RWPE2 (cell line): ENCODE measurements around the gene EXOC6B.

Source experiments
- ATAC-seq: fragments of 200-7000 bp; cut with Tn5 transposase; 3 replicates; pipeline ENCODE4 v1.9.1; 2021; ENCODE audit warnings: low read depth
- DNase-seq: peaks from one replicate; pipeline ENCODE4 v3.0.0-alpha.2; 2020; ENCODE audit warnings: low spot score
- H3K27ac ChIP-seq: fragments of 450-650 bp; 2 replicates; pipeline ENCODE4 v1.5.1; 2017; ENCODE audit warnings: mild to moderate bottlenecking; ENCODE audit not compliant: poor library complexity, severe bottlenecking
- H3K27me3 ChIP-seq: fragments of 250-450 bp; sonication (Bioruptor Pico); 2 replicates; pipeline ENCODE4 v1.5.1; 2021; ENCODE audit warnings: mild to moderate bottlenecking, moderate library complexity; ENCODE audit not compliant: insufficient read depth, poor library complexity, severe bottlenecking
- H3K36me3 ChIP-seq: fragments of 250-450 bp; sonication (Bioruptor Pico); 2 replicates; pipeline ENCODE4 v1.5.1; 2020; ENCODE audit warnings: low read depth, mild to moderate bottlenecking, moderate library complexity
- H3K4me1 ChIP-seq: fragments of 250-450 bp; sonication (Bioruptor Pico); 2 replicates; pipeline ENCODE4 v1.5.1; 2021; ENCODE audit warnings: mild to moderate bottlenecking, moderate library complexity; ENCODE audit not compliant: insufficient read depth, poor library complexity, severe bottlenecking
- H3K4me3 ChIP-seq: fragments of 250-450 bp; sonication (Bioruptor Pico); 2 replicates; pipeline ENCODE4 v1.5.1; 2021; ENCODE audit warnings: mild to moderate bottlenecking, moderate library complexity; ENCODE audit not compliant: severe bottlenecking
- H3K9me3 ChIP-seq: fragments of 250-450 bp; sonication (Bioruptor Pico); 2 replicates; pipeline ENCODE4 v1.5.1; 2021; ENCODE audit warnings: mild to moderate bottlenecking, moderate library complexity; ENCODE audit not compliant: severe bottlenecking
- TF ChIP-seq, protein P1 (sequence below): fragments of 450-650 bp; IDR thresholded peaks from one replicate; pipeline ENCODE4 v1.5.1; 2017; ENCODE audit warnings: mild to moderate bottlenecking, moderate library complexity; ENCODE audit not compliant: poor library complexity, severe bottlenecking

The EXOC6B gene

DNA sequence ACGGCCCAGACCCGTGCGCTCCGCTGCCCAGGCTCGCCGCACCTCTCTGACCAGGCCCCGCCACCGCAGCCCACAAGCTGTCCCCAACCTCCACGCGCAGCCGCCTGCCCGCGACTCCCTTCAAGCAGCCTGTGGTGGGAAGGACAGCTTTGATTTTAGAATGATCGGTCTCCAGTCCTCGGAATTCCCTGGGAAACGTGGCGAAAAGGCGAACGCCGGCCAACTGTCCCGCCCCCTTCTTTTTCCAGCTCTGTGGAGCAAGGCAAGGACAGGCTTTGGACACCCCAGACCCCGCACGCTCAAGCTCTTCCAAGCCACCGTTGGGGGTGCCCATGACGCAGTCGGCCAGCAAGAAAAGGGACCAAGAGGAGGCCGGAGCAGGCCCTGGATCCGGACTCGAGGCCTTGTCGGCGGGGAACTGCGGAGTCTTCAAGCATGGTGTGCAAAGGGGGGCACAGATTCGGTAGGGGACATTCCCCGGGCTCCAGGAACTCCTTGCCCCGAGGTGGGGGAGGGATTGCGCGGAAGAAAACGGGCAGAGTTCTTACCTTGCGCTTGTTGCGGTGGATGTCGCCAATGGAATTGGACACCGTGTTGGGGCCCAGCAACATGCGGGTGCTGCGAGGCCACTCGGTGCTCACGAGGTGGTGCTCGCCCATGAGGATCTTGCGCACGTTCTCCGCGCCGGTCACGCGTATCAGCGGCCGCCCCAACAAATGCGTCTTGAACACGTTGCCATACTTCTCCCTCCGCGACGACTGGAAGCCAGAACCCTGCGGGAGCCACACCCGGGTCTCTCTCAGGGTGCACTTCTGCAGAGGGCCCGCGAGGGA is 682.2 kb downstream of the EXOC6B start:
- peak overlapping the region; percentile 62 for H3K4me3 ChIP-seq
- no peaks in the 10 kb centered on the region for H3K9me3 ChIP-seq

GRCh38 chr2:72142570-72143440 is 683.0 kb downstream of the EXOC6B start:
- H3K4me1 ChIP-seq = peaks cover 7% of the 10 kb centered on the region
- no peak for ATAC-seq
- H3K27me3 ChIP-seq = peaks cover 16% of the 10 kb centered on the region
- no peak for DNase-seq
- H3K4me3 ChIP-seq = no peak overlapping the region
- H3K9me3 ChIP-seq = no peaks in the 10 kb centered on the region
- TF ChIP-seq, protein P1, sequence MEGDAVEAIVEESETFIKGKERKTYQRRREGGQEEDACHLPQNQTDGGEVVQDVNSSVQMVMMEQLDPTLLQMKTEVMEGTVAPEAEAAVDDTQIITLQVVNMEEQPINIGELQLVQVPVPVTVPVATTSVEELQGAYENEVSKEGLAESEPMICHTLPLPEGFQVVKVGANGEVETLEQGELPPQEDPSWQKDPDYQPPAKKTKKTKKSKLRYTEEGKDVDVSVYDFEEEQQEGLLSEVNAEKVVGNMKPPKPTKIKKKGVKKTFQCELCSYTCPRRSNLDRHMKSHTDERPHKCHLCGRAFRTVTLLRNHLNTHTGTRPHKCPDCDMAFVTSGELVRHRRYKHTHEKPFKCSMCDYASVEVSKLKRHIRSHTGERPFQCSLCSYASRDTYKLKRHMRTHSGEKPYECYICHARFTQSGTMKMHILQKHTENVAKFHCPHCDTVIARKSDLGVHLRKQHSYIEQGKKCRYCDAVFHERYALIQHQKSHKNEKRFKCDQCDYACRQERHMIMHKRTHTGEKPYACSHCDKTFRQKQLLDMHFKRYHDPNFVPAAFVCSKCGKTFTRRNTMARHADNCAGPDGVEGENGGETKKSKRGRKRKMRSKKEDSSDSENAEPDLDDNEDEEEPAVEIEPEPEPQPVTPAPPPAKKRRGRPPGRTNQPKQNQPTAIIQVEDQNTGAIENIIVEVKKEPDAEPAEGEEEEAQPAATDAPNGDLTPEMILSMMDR = no peak
- H3K36me3 ChIP-seq = no peaks in the 10 kb centered on the region
- no peak overlapping the region for H3K27ac ChIP-seq

More for the DNA sequence above, 682.2 kb downstream of the EXOC6B start:
- DNase-seq = no peak
- Histone ChIP-seq H3K27ac (peak overlapping the region; percentile 64), H3K36me3 (no peaks in the 10 kb centered on the region), H3K27me3 (peaks cover 21% of the 10 kb centered on the region), H3K4me1 (peaks cover 9% of the 10 kb centered on the region)
- TF ChIP-seq, protein P1 = no peak
- no peak for ATAC-seq

- Histone ChIP-seq H3K4me3 (no peak overlapping the region), H3K9me3 (no peaks in the 10 kb centered on the region), H3K27ac (no peak overlapping the region), H3K27me3 (peaks cover 9% of the 10 kb centered on the region), H3K36me3 (no peaks in the 10 kb centered on the region), H3K4me1 (peaks cover 7% of the 10 kb centered on the region)
- DNase-seq = no peak
- TF ChIP-seq, protein P1 = no peak
- ATAC-seq = no peak
These were observed 683.9 kb downstream of the EXOC6B start for GRCh38 chr2:72141881-72142451.

- H3K4me1 ChIP-seq = peaks cover 7% of the 10 kb centered on the region
- H3K4me3 ChIP-seq = no peak overlapping the region
- ATAC-seq (no peak), DNase-seq (no peak)
- H3K36me3 ChIP-seq = no peaks in the 10 kb centered on the region
- no peak overlapping the region for H3K27ac ChIP-seq
- peaks cover under 1% of the 10 kb centered on the region for H3K27me3 ChIP-seq
- TF ChIP-seq, protein P1 = no peak
- H3K9me3 ChIP-seq = no peaks in the 10 kb centered on the region
These were observed 684.7 kb downstream of the EXOC6B start for GRCh38 chr2:72141032-72141645.
